ENCODE data around the gene CCDC197. TPM values are rescaled to one million over a fixed set of nuclear protein-coding genes. Genes with fewer than 3 reads are reported as not detected.

CCDC197 gene
- total RNA-seq, 2 experiments from 2014 or later, result not detected

DNA sequence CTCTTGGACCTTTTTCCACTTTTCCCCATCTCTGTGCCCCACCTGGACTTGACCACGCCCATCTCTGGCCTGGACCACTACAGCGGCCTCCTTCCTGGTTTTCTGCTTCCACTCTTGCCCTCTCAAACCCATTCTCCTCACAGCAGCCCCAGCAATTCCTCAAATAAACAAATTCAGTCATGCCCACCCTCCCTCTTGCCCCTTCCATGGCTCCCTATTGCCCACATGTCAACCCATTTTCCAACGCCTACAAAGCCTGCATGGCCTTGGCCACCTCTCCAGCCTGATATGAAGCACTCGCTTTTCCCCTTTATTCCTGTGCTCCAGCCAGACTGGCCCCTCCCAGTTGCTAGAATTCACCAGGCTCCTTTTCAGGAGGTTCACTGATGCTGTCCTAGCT lies 23.2 kb downstream of the CCDC197 start:
- Histone ChIP-seq H3K79me2 (ENCODE audit: insufficient read depth, low read depth, low read length) (no peaks in the 10 kb centered on the region), H3K36me3 (ENCODE audit: insufficient read depth, low read length) (no peaks in the 10 kb centered on the region), H3K27ac (ENCODE audit: low read depth, low read length, poor library complexity, severe bottlenecking) (no peak overlapping the region), H2AFZ (ENCODE audit: low read length) (no peak overlapping the region), H3K4me3 (ENCODE audit: low read depth, low read length, poor library complexity, severe bottlenecking) (no peak overlapping the region), H3K9me2 (ENCODE audit: insufficient read depth, low read length) (no peaks in the 10 kb centered on the region), H3K4me1 (ENCODE audit: insufficient read depth, low read length, poor library complexity, severe bottlenecking) (peaks cover 7% of the 10 kb centered on the region), H4K20me1 (ENCODE audit: insufficient read depth, low read length) (no peaks in the 10 kb centered on the region), H3K9me3 (ENCODE audit: low read length) (no peaks in the 10 kb centered on the region), H3K4me2 (ENCODE audit: low read length) (no peak overlapping the region)
- intact Hi-C loops (cut with micrococcal nuclease; ENCODE audit: unreplicated experiment), result no loop called here
- POLR2A ChIA-PET, result no interaction called here
- TF ChIP-seq EZH2phosphoT487 (IDR thresholded peaks at IDR 0.05; ENCODE audit: borderline replicate concordance, low read depth, low read length) (no peak), CTCF (conservative IDR thresholded peaks at IDR 0.05; ENCODE audit: low read length) (no peak)
- no TSS peak for BruUV-seq (replicated peaks)
- CTCF ChIA-PET (ENCODE audit: unreplicated experiment), result no interaction called here
- no peak for DNase-seq (ENCODE audit: low spot score)

DNA sequence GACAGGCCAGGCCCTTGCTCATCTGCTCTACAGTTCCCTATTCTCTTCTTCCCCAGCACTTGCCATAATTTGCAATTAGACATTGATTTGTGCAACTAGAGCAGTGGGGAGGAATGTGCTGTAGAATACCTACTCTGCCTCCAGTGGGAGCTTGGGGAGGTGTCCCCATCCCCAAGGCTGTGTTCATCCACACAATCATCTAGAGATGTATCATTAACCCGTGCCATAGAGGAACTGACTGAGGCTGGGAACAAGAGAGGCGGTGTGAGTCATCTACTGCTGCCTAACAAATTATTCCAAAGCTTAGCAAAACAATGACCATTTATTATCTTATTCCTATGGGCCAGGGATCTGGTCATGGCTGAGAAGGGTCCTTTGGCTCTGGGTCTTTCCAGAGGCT lies 23.9 kb downstream of the CCDC197 start:
- Histone ChIP-seq H3K79me2 (ENCODE audit: insufficient read depth, low read depth, low read length) (no peaks in the 10 kb centered on the region), H3K4me3 (ENCODE audit: low read depth, low read length, poor library complexity, severe bottlenecking) (no peak overlapping the region), H3K4me1 (ENCODE audit: insufficient read depth, low read length, poor library complexity, severe bottlenecking) (peaks cover 7% of the 10 kb centered on the region), H3K9me2 (ENCODE audit: insufficient read depth, low read length) (no peaks in the 10 kb centered on the region), H4K20me1 (ENCODE audit: insufficient read depth, low read length) (no peaks in the 10 kb centered on the region), H3K36me3 (ENCODE audit: insufficient read depth, low read length) (no peaks in the 10 kb centered on the region), H2AFZ (ENCODE audit: low read length) (no peak overlapping the region), H3K4me2 (ENCODE audit: low read length) (no peak overlapping the region), H3K9me3 (ENCODE audit: low read length) (no peaks in the 10 kb centered on the region), H3K27ac (ENCODE audit: low read depth, low read length, poor library complexity, severe bottlenecking) (no peak overlapping the region)
- intact Hi-C loops (cut with micrococcal nuclease; ENCODE audit: unreplicated experiment), result no loop called here
- ChIA-PET CTCF (ENCODE audit: unreplicated experiment) (no interaction called here), POLR2A (no interaction called here)
- BruUV-seq (replicated peaks), result no TSS peak
- no peak for DNase-seq (ENCODE audit: low spot score)
- TF ChIP-seq CTCF (conservative IDR thresholded peaks at IDR 0.05; ENCODE audit: low read length), result no peak
- no peak for TF ChIP-seq EZH2phosphoT487 (IDR thresholded peaks at IDR 0.05; ENCODE audit: borderline replicate concordance, low read depth, low read length)

DNA sequence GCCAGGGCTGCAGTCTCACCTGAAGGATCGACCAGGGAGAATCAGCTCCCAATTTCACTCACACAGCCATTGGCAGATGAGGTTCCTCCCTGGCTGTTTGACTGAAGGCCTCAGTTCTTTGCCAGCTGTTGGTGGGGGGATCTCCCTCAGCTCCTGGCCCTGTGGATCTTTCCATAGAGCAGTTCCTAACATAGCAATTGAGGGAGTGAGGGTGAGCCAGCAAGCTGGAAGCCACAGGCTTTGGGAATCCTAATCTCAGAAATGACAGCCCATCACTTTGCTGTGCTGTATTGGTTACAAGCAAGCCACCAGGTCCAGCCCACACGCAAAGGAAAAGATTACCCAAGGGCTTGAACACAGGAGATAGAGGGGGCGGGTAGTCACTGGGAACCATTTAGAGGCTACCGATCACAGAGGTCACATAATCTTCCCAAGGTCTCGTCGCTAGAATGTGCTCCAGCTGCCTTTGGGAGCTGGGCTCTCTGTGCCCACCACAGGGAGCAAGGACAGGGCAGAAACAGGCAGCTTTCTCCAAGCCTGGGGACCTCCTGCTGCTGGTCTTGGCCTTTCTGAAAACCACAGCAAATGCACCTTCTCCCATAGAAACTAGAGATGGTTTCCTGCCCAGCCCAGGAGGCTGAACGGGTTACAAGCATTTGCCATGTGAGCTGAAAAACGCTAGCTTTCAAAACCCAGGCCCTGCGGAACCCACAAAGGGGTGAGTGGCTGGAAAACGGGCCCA lies 24.5 kb downstream of the CCDC197 start:
- no peaks in the 10 kb centered on the region for H4K20me1 ChIP-seq (ENCODE audit: insufficient read depth, low read length)
- no TSS peak for BruUV-seq (replicated peaks)
- H3K4me3 ChIP-seq (ENCODE audit: low read depth, low read length, poor library complexity, severe bottlenecking), result no peak overlapping the region
- H3K27ac ChIP-seq (ENCODE audit: low read depth, low read length, poor library complexity, severe bottlenecking), result no peak overlapping the region
- no peak overlapping the region for H3K4me2 ChIP-seq (ENCODE audit: low read length)
- no peaks in the 10 kb centered on the region for H3K9me3 ChIP-seq (ENCODE audit: low read length)
- H3K36me3 ChIP-seq (ENCODE audit: insufficient read depth, low read length), result no peaks in the 10 kb centered on the region
- no peaks in the 10 kb centered on the region for H3K79me2 ChIP-seq (ENCODE audit: insufficient read depth, low read depth, low read length)
- DNase-seq (ENCODE audit: low spot score), result no peak
- intact Hi-C loops (cut with micrococcal nuclease; ENCODE audit: unreplicated experiment), result no loop called here
- TF ChIP-seq EZH2phosphoT487 (IDR thresholded peaks at IDR 0.05; ENCODE audit: borderline replicate concordance, low read depth, low read length) (no peak), CTCF (conservative IDR thresholded peaks at IDR 0.05; ENCODE audit: low read length) (no peak)
- ChIA-PET POLR2A (interaction anchor here (1.6 kb wide), 1 partner anchor 60 kb away, joined by 3 read pairs; no protein-coding TSS in a partner anchor), CTCF (ENCODE audit: unreplicated experiment) (no interaction called here)
- peaks cover 8% of the 10 kb centered on the region for H3K4me1 ChIP-seq (ENCODE audit: insufficient read depth, low read length, poor library complexity, severe bottlenecking)
- H3K9me2 ChIP-seq (ENCODE audit: insufficient read depth, low read length), result no peaks in the 10 kb centered on the region
- no peak overlapping the region for H2AFZ ChIP-seq (ENCODE audit: low read length)

Measured in OCI-LY7 (cell line).